ENCODE measurements around the gene HIRA.

The HIRA gene

GRCh38 chr22:19285831-19286230, 145.7 kb downstream of the HIRA start:
- in situ Hi-C loops (cut with HindIII; ENCODE audit: low sequenced_read_pairs), result no loop called here
- no peak for TF ChIP-seq CTCF (IDR thresholded peaks at IDR 0.05; ENCODE audit: low read depth, low read length)
- no peak for DNase-seq (ENCODE audit: low read depth, low spot score)
- H3K4me3 ChIP-seq (ENCODE audit: low read depth, low read length), result no peak overlapping the region

Data from astrocyte of the spinal cord (primary cell).